ENCODE results near the gene SNX27. TPM values are rescaled to one million over a fixed set of nuclear protein-coding genes. Genes with fewer than 3 reads are reported as not detected.
"Not testable (repeated sequence)": the region's sequence is repeated elsewhere in the genome, so short reads cannot be mapped to it uniquely, and the experiment has no call there.

SNX27 gene
- total RNA-seq, 2 donors from 2014 or later: 24.1 to 38.4 TPM

GRCh38 chr1:151635479-151636072 lies 23.7 kb downstream of the SNX27 start:
- 79% methylated on average over 2 of the region's 2 CpGs for WGBS
- TF ChIP-seq POLR2AphosphoS5 (IDR thresholded peaks at IDR 0.05) (no peak), CTCF (IDR thresholded peaks at IDR 0.05) (no peak), POLR2A (IDR thresholded peaks at IDR 0.05) (no peak)
- no peaks in the 10 kb centered on the region for H3K36me3 ChIP-seq
- H3K27ac ChIP-seq: no peak overlapping the region
- no peaks in the 10 kb centered on the region for H3K4me1 ChIP-seq (replicated peaks)
- H3K27me3 ChIP-seq (replicated peaks; ENCODE audit: insufficient read depth): no peaks in the 10 kb centered on the region
- no peaks in the 10 kb centered on the region for H3K9me3 ChIP-seq
- intact Hi-C loops (cut with DNase I): no loop called here
- no peak overlapping the region for H3K4me3 ChIP-seq
- no peak for DNase-seq (ENCODE audit: low spot score)

- H3K9me3 ChIP-seq: no peaks in the 10 kb centered on the region
- intact Hi-C loops (cut with DNase I): no loop called here
- no peak overlapping the region for H3K4me3 ChIP-seq
- DNase-seq (ENCODE audit: low spot score): no peak
- WGBS: 80% methylated on average over 2 of the region's 2 CpGs
- H3K36me3 ChIP-seq: no peaks in the 10 kb centered on the region
- no peaks in the 10 kb centered on the region for H3K4me1 ChIP-seq (replicated peaks)
- TF ChIP-seq POLR2A (IDR thresholded peaks at IDR 0.05) (no peak), POLR2AphosphoS5 (IDR thresholded peaks at IDR 0.05) (no peak), CTCF (IDR thresholded peaks at IDR 0.05) (no peak)
- H3K27me3 ChIP-seq (replicated peaks; ENCODE audit: insufficient read depth): no peaks in the 10 kb centered on the region
- H3K27ac ChIP-seq: no peak overlapping the region
These were observed 26.4 kb downstream of the SNX27 start for GRCh38 chr1:151638074-151638775.

DNA sequence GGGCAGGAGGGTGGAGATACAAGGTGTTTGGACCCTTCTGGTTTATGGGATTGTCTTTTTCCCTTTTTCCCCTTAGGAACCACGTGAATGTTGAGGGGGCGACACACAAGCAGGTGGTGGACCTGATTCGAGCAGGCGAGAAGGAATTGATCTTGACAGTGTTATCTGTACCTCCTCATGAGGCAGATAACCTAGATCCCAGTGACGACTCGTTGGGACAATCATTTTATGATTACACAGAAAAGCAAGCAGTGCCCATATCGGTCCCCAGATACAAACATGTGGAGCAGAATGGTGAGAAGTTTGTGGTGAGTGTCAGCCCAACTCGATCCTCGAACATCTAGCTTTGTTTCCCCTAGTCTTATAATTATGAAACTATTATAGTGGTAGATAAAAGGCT lies 27.0 kb downstream of the SNX27 start:
- Histone ChIP-seq H3K27me3 (replicated peaks; ENCODE audit: insufficient read depth) (no peaks in the 10 kb centered on the region), H3K4me3 (no peak overlapping the region), H3K9me3 (no peaks in the 10 kb centered on the region), H3K4me1 (replicated peaks) (no peaks in the 10 kb centered on the region), H3K27ac (no peak overlapping the region), H3K36me3 (no peaks in the 10 kb centered on the region)
- WGBS: 74% methylated on average over 9 of the region's 9 CpGs
- TF ChIP-seq CTCF (IDR thresholded peaks at IDR 0.05) (no peak), POLR2AphosphoS5 (IDR thresholded peaks at IDR 0.05) (no peak), POLR2A (IDR thresholded peaks at IDR 0.05) (no peak)
- intact Hi-C loops (cut with DNase I): no loop called here
- no peak for DNase-seq (ENCODE audit: low spot score)

GRCh38 chr1:151639466-151639865 lies 27.6 kb downstream of the SNX27 start:
- Histone ChIP-seq H3K9me3 (no peaks in the 10 kb centered on the region), H3K4me1 (replicated peaks) (no peaks in the 10 kb centered on the region), H3K27me3 (replicated peaks; ENCODE audit: insufficient read depth) (no peaks in the 10 kb centered on the region), H3K36me3 (no peaks in the 10 kb centered on the region), H3K27ac (no peak overlapping the region), H3K4me3 (no peak overlapping the region)
- 48% methylated on average over 2 of the region's 2 CpGs for WGBS
- TF ChIP-seq POLR2AphosphoS5 (IDR thresholded peaks at IDR 0.05) (no peak), CTCF (IDR thresholded peaks at IDR 0.05) (no peak), POLR2A (IDR thresholded peaks at IDR 0.05) (no peak)
- intact Hi-C loops (cut with DNase I): no loop called here
- DNase-seq (ENCODE audit: low spot score): no peak

- H3K36me3 ChIP-seq: no peaks in the 10 kb centered on the region
- no peak overlapping the region for H3K27ac ChIP-seq
- WGBS: 87% methylated on average over 1 of the region's 1 CpG
- H3K27me3 ChIP-seq (replicated peaks; ENCODE audit: insufficient read depth): no peaks in the 10 kb centered on the region
- no peak overlapping the region for H3K4me3 ChIP-seq
- no peaks in the 10 kb centered on the region for H3K9me3 ChIP-seq
- H3K4me1 ChIP-seq (replicated peaks): no peaks in the 10 kb centered on the region
- intact Hi-C loops (cut with DNase I): no loop called here
- no peak for TF ChIP-seq POLR2AphosphoS5 (IDR thresholded peaks at IDR 0.05)
- TF ChIP-seq POLR2A (IDR thresholded peaks at IDR 0.05): no peak
- TF ChIP-seq CTCF (IDR thresholded peaks at IDR 0.05): no peak
- no peak for DNase-seq (ENCODE audit: low spot score)
These were observed 29.4 kb downstream of the SNX27 start for GRCh38 chr1:151641229-151641628.

- H3K27me3 ChIP-seq (replicated peaks; ENCODE audit: insufficient read depth); DNase-seq (ENCODE audit: low spot score); H3K27ac ChIP-seq; H3K36me3 ChIP-seq; H3K4me1 ChIP-seq (replicated peaks); intact Hi-C loops (cut with DNase I); H3K9me3 ChIP-seq; H3K4me3 ChIP-seq: not testable (repeated sequence)
- 97% methylated on average over 11 of the region's 11 CpGs for WGBS
These were observed 31.2 kb downstream of the SNX27 start for GRCh38 chr1:151643085-151643484.
